ENCODE data around the gene CMBL. TPM values are rescaled to one million over a fixed set of nuclear protein-coding genes. Genes with fewer than 3 reads are reported as not detected.

Gene CMBL
- total and polyA plus RNA-seq, 10 donors, result 1.3 to 11.2 (median 4.1) TPM

DNA sequence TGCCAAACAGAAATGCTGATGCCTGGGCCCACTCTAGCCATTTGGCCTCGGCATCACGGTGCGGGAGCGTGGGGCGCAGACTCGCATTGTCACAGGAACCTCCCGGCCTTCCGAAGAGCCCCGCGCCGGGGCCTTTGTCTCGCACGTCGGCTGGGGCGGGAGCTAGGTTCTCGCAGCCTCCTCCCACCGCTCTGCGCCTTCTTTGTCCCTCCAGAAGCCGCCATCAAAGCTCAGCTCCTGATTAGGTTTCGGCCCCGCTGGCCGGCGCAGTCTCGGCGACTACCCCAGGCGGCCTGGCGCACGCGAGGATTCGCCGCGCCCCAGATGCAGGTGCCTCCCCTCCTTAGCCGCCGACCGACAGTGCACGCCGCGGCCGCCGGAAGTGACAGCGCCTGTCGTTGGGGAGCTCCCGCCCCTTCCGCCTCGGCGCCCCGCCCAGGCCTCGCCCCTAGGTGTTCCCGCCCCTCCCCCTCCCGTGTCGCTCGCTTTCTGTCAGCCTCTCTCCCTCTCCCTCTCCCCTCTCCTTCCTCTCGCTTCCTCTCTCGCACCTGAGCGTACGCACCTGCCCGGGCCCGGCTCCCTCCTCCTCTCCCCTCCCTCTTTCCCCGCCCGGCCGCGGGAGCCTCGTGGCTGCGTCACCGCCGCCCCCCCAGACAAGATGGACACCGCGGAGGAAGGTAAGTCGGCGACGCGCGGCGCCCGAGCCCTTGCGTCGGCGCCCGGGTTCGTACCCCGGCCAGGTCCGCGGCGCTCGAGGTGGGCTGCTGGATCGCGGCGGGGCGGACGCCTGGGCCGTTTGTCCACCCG, 45.7 kb upstream of the CMBL start, which contains the start of gene MARCHF6:
Gene MARCHF6 (plus strand): TSS at position 455 of the 807 bp plus-strand sequence. CDS start 204 bp downstream, at position 659.
- Histone ChIP-seq H3K27ac (peak within 1 kb of the TSS; percentile 97 to 100 (median 98)), H3K9me3 (no peaks in the 10 kb centered on the region), H3K27me3 (replicated peaks in 1 of 7) (no peaks in the 10 kb centered on the region), H3K36me3 (no peaks in the 10 kb centered on the region), H3K4me1 (peaks cover 12 to 58% (median 45%) of the 10 kb centered on the region in 6 donors), H3K4me3 (peak within 1 kb of the TSS; percentile 65 to 95 (median 84))
- TF ChIP-seq, protein P1, sequence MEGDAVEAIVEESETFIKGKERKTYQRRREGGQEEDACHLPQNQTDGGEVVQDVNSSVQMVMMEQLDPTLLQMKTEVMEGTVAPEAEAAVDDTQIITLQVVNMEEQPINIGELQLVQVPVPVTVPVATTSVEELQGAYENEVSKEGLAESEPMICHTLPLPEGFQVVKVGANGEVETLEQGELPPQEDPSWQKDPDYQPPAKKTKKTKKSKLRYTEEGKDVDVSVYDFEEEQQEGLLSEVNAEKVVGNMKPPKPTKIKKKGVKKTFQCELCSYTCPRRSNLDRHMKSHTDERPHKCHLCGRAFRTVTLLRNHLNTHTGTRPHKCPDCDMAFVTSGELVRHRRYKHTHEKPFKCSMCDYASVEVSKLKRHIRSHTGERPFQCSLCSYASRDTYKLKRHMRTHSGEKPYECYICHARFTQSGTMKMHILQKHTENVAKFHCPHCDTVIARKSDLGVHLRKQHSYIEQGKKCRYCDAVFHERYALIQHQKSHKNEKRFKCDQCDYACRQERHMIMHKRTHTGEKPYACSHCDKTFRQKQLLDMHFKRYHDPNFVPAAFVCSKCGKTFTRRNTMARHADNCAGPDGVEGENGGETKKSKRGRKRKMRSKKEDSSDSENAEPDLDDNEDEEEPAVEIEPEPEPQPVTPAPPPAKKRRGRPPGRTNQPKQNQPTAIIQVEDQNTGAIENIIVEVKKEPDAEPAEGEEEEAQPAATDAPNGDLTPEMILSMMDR (IDR thresholded peaks at IDR 0.05 in 8 of 11, conservative IDR thresholded peaks at IDR 0.05 in 3 of 11), result peak in 3 of 11 experiments; percentile 12 to 22 (median 22)
- TF ChIP-seq POLR2AphosphoS5 (IDR thresholded peaks at IDR 0.05) (peak; percentile 95 to 99 (median 98)), POLR2A (IDR thresholded peaks at IDR 0.05) (peak in 2 of 3 donors; percentile 78 to 84)
- intact Hi-C loops (cut with DNase I; ENCODE audit: low total_unique reads), result loop anchor here (5.0 kb wide), 1 partner anchor 409 kb away; the partner anchor contains the start of gene DAP
- WGBS, 5 donors, result 0 to 1% (median 1%) methylated on average over 36 to 92 of the region's 92 CpGs
- DNase-seq, result peak; percentile 98

DNA sequence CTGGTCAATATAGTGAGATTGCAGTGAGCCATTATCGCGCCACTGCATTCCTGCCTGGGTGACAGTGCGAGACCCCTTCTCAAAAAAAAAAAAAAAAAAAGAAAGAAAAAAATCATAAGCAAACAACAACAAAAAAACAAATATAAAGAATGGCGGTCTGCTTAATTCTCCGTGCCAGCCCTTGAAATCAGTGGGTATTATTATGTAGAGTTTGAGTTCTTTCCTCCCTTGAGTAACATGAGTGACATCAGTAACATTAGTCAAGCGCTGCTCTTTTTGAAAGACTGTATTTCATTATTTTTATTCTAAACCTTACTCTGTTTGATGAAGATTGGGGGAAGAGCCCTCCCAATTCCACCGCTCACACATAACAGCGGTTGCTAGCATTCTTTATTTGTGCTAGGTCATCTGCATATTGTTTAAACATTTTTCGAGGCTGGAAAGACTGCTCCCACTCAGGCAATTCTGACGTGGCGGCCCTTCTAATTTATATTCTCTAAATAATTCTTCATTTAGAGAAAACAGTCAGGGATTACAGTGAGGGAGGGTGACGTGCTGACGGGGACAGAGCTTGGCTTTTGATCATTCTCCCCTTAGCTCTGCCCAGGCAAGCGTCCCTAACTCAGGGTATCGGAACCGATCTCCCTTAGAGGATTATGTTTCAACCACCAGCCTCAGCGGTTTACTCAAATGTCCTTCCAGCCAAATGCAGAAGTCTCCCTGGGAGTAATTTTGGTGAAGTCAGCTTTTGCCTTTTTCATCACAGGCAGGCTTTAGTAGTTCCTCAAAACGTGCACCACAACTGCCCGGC, 44.9 kb upstream of the CMBL start:
- Histone ChIP-seq H3K36me3 (no peaks in the 10 kb centered on the region), H3K9me3 (no peaks in the 10 kb centered on the region), H3K27ac (peak overlapping the region; percentile 97 to 100 (median 98)), H3K27me3 (replicated peaks in 1 of 7) (no peaks in the 10 kb centered on the region), H3K4me1 (peaks cover 12 to 50% (median 37%) of the 10 kb centered on the region in 6 donors), H3K4me3 (peak overlapping the region; percentile 65 to 95 (median 84))
- TF ChIP-seq, protein P1 (IDR thresholded peaks at IDR 0.05 in 8 of 11, conservative IDR thresholded peaks at IDR 0.05 in 3 of 11), result no peak
- intact Hi-C loops (cut with DNase I; ENCODE audit: low total_unique reads), result loop anchor here (5.0 kb wide), 1 partner anchor 410 kb away; the partner anchor contains the start of gene DAP
- WGBS, 5 donors, result 23 to 30% (median 28%) methylated on average over 17 to 19 of the region's 19 CpGs
- DNase-seq, result no peak

DNA sequence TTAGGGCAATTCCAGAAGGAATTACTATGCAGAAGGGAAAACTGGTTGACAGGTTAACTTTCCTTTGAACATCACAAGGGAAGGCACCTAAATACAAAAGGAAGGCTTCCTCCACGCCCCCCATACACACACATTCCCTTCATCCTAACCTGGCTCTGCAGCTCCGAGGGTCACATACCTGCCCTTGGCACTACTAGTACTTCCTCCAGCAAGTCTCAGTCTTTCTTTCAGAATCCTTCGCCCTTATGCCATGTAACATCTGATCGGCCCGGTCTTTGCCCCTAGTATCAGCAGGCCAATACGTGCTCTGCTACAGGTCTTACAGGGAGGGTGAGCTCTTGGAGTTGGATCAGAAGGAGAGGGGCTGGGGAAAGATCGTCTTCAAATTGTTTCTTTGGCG, 44.2 kb upstream of the CMBL start:
- WGBS, 5 donors, result 91 to 96% (median 92%) methylated on average over 8 of the region's 8 CpGs
- Histone ChIP-seq H3K4me1 (peaks cover 12 to 43% (median 30%) of the 10 kb centered on the region in 6 donors), H3K36me3 (no peaks in the 10 kb centered on the region), H3K27ac (peak overlapping the region in 3 of 8 donors; percentile 98 to 99 (median 99)), H3K4me3 (peak overlapping the region in 1 of 8 donors; percentile 9), H3K27me3 (replicated peaks in 1 of 7) (no peaks in the 10 kb centered on the region), H3K9me3 (no peaks in the 10 kb centered on the region)
- no peak for DNase-seq
- TF ChIP-seq, protein P1 (IDR thresholded peaks at IDR 0.05 in 8 of 11, conservative IDR thresholded peaks at IDR 0.05 in 3 of 11), result no peak
- TF ChIP-seq POLR2A (IDR thresholded peaks at IDR 0.05) (no peak), POLR2AphosphoS5 (IDR thresholded peaks at IDR 0.05) (no peak)
- intact Hi-C loops (cut with DNase I; ENCODE audit: low total_unique reads), result loop anchor here (5.0 kb wide), 1 partner anchor 410 kb away; the partner anchor contains the start of gene DAP

Data from spleen (tissue), 11 donors.